ENCODE data around the gene WNT9B.

GRCh38 chr17:46834846-46835245, 16.5 kb upstream of the WNT9B start:
- TF ChIP-seq CTCF (IDR thresholded peaks at IDR 0.05) (no peak), POLR2A (IDR thresholded peaks at IDR 0.05) (no peak), POLR2AphosphoS5 (IDR thresholded peaks at IDR 0.05) (no peak), EP300 (IDR thresholded peaks at IDR 0.05) (no peak)

All from gastroesophageal sphincter (tissue), 3 donors.